Measurements from ENCODE around the gene POLR3B.
"Not testable (repeated sequence)": the region's sequence is repeated elsewhere in the genome, so short reads cannot be mapped to it uniquely, and the experiment has no call there.

POLR3B gene

GRCh38 chr12:106446419-106447092, 89.0 kb downstream of the POLR3B start:
- H3K27me3 ChIP-seq (ENCODE audit: control insufficient read depth in 2 of 2, insufficient read depth in 2 of 2, low read length in 2 of 2): no peaks in the 10 kb centered on the region
- H3K27ac ChIP-seq (ENCODE audit: low read depth in 2 of 2, low read length in 2 of 2): no peak overlapping the region
- H3K9ac ChIP-seq (ENCODE audit: low read depth in 1 of 2, low read length in 2 of 2): no peak overlapping the region
- H3K4me3 ChIP-seq (ENCODE audit: low read length in 2 of 2): no peak overlapping the region
- H3K9me3 ChIP-seq (ENCODE audit: control insufficient read depth in 2 of 2, low read length in 2 of 2): no peaks in the 10 kb centered on the region
- H3K4me1 ChIP-seq (ENCODE audit: control insufficient read depth in 2 of 2, insufficient read depth in 2 of 2, low read length in 2 of 2): no peaks in the 10 kb centered on the region
- H3K36me3 ChIP-seq (ENCODE audit: control insufficient read depth in 2 of 2, insufficient read depth in 2 of 2, low read length in 2 of 2): peaks cover 0 to 3% of the 10 kb centered on the region in 2 donors

GRCh38 chr12:106452309-106452708, 94.8 kb downstream of the POLR3B start:
- H3K9ac ChIP-seq (ENCODE audit: low read depth in 1 of 2, low read length in 2 of 2): no peak overlapping the region
- no peak overlapping the region for H3K4me3 ChIP-seq (ENCODE audit: low read length in 2 of 2)
- no peaks in the 10 kb centered on the region for H3K9me3 ChIP-seq (ENCODE audit: control insufficient read depth in 2 of 2, low read length in 2 of 2)
- H3K36me3 ChIP-seq (ENCODE audit: control insufficient read depth in 2 of 2, insufficient read depth in 2 of 2, low read length in 2 of 2): peaks cover 0 to 2% of the 10 kb centered on the region in 2 donors
- no peaks in the 10 kb centered on the region for H3K4me1 ChIP-seq (ENCODE audit: control insufficient read depth in 2 of 2, insufficient read depth in 2 of 2, low read length in 2 of 2)
- H3K27ac ChIP-seq (ENCODE audit: low read depth in 2 of 2, low read length in 2 of 2): no peak overlapping the region
- H3K27me3 ChIP-seq (ENCODE audit: control insufficient read depth in 2 of 2, insufficient read depth in 2 of 2, low read length in 2 of 2): no peaks in the 10 kb centered on the region

- Histone ChIP-seq H3K36me3 (ENCODE audit: control insufficient read depth in 2 of 2, insufficient read depth in 2 of 2, low read length in 2 of 2) (peaks cover 9 to 10% of the 10 kb centered on the region in 2 donors), H3K4me1 (ENCODE audit: control insufficient read depth in 2 of 2, insufficient read depth in 2 of 2, low read length in 2 of 2) (no peaks in the 10 kb centered on the region), H3K4me3 (ENCODE audit: low read length in 2 of 2) (no peak overlapping the region), H3K27ac (ENCODE audit: low read depth in 2 of 2, low read length in 2 of 2) (no peak overlapping the region), H3K9me3 (ENCODE audit: control insufficient read depth in 2 of 2, low read length in 2 of 2) (no peaks in the 10 kb centered on the region), H3K9ac (ENCODE audit: low read depth in 1 of 2, low read length in 2 of 2) (no peak overlapping the region), H3K27me3 (ENCODE audit: control insufficient read depth in 2 of 2, insufficient read depth in 2 of 2, low read length in 2 of 2) (no peaks in the 10 kb centered on the region)
Observed at GRCh38 chr12:106455111-106455510, 97.6 kb downstream of the POLR3B start.

DNA sequence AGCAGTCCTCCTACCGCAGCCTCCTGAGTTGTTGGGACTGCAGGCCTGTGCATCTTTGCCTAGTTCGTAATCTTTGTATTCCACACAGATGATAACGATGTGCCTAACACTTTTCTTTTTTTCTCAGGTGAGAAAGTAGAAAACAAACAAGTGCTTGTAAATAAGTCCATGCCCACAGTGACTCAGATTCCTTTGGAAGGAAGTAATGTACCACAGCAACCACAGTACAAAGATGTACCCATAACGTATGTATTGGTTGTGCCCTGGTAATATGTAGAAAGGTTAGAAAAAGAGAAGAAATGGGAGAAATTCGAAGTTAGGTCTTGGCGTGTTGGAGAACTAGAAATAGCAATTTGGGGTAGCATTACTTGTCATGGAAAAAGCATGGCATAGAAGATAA, 101.6 kb downstream of the POLR3B start:
- Histone ChIP-seq H3K4me3 (ENCODE audit: low read length in 2 of 2) (no peak overlapping the region), H3K27ac (ENCODE audit: low read depth in 2 of 2, low read length in 2 of 2) (no peak overlapping the region), H3K9ac (ENCODE audit: low read depth in 1 of 2, low read length in 2 of 2) (no peak overlapping the region), H3K4me1 (ENCODE audit: control insufficient read depth in 2 of 2, insufficient read depth in 2 of 2, low read length in 2 of 2) (no peaks in the 10 kb centered on the region), H3K9me3 (ENCODE audit: control insufficient read depth in 2 of 2, low read length in 2 of 2) (no peaks in the 10 kb centered on the region), H3K27me3 (ENCODE audit: control insufficient read depth in 2 of 2, insufficient read depth in 2 of 2, low read length in 2 of 2) (no peaks in the 10 kb centered on the region), H3K36me3 (ENCODE audit: control insufficient read depth in 2 of 2, insufficient read depth in 2 of 2, low read length in 2 of 2) (peaks cover 14 to 19% of the 10 kb centered on the region in 2 donors)

GRCh38 chr12:106459534-106459933, 102.0 kb downstream of the POLR3B start:
- Histone ChIP-seq H3K9ac (ENCODE audit: low read depth in 1 of 2, low read length in 2 of 2) (no peak overlapping the region), H3K27me3 (ENCODE audit: control insufficient read depth in 2 of 2, insufficient read depth in 2 of 2, low read length in 2 of 2) (no peaks in the 10 kb centered on the region), H3K4me3 (ENCODE audit: low read length in 2 of 2) (no peak overlapping the region), H3K36me3 (ENCODE audit: control insufficient read depth in 2 of 2, insufficient read depth in 2 of 2, low read length in 2 of 2) (peaks cover 14 to 19% of the 10 kb centered on the region in 2 donors), H3K27ac (ENCODE audit: low read depth in 2 of 2, low read length in 2 of 2) (no peak overlapping the region), H3K9me3 (ENCODE audit: control insufficient read depth in 2 of 2, low read length in 2 of 2) (no peaks in the 10 kb centered on the region), H3K4me1 (ENCODE audit: control insufficient read depth in 2 of 2, insufficient read depth in 2 of 2, low read length in 2 of 2) (no peaks in the 10 kb centered on the region)

GRCh38 chr12:106461730-106462129, 104.2 kb downstream of the POLR3B start:
- Histone ChIP-seq H3K4me1 (ENCODE audit: control insufficient read depth in 2 of 2, insufficient read depth in 2 of 2, low read length in 2 of 2) (no peaks in the 10 kb centered on the region), H3K4me3 (ENCODE audit: low read length in 2 of 2) (no peak overlapping the region), H3K9ac (ENCODE audit: low read depth in 1 of 2, low read length in 2 of 2) (no peak overlapping the region), H3K36me3 (ENCODE audit: control insufficient read depth in 2 of 2, insufficient read depth in 2 of 2, low read length in 2 of 2) (peaks cover 14 to 19% of the 10 kb centered on the region in 2 donors), H3K27ac (ENCODE audit: low read depth in 2 of 2, low read length in 2 of 2) (no peak overlapping the region), H3K9me3 (ENCODE audit: control insufficient read depth in 2 of 2, low read length in 2 of 2) (no peaks in the 10 kb centered on the region), H3K27me3 (ENCODE audit: control insufficient read depth in 2 of 2, insufficient read depth in 2 of 2, low read length in 2 of 2) (no peaks in the 10 kb centered on the region)

- H3K4me1 ChIP-seq (ENCODE audit: control insufficient read depth in 2 of 2, insufficient read depth in 2 of 2, low read length in 2 of 2); H3K4me3 ChIP-seq (ENCODE audit: low read length in 2 of 2); H3K27me3 ChIP-seq (ENCODE audit: control insufficient read depth in 2 of 2, insufficient read depth in 2 of 2, low read length in 2 of 2); H3K9me3 ChIP-seq (ENCODE audit: control insufficient read depth in 2 of 2, low read length in 2 of 2); H3K36me3 ChIP-seq (ENCODE audit: control insufficient read depth in 2 of 2, insufficient read depth in 2 of 2, low read length in 2 of 2); H3K9ac ChIP-seq (ENCODE audit: low read depth in 1 of 2, low read length in 2 of 2); H3K27ac ChIP-seq (ENCODE audit: low read depth in 2 of 2, low read length in 2 of 2): not testable (repeated sequence)
Observed at GRCh38 chr12:106465605-106466004, 108.1 kb downstream of the POLR3B start.

DNA sequence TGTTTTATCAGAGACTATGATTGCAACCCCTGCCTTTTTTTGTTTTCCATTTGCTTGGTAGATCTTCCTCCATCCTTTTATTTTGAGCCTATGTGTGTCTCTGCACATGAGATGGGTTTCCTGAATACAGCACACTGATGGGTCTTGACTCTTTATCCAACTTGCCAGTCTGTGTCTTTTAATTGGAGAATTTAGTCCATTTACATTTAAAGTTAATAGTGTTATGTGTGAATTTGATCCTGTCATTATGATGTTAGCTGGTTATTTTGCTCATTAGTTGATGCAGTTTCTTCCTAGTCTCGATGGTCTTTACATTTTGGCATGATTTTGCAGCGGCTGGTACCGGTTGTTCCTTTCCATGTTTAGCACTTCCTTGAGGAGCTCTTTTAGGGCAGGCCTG, 118.1 kb downstream of the POLR3B start:
- not testable (repeated sequence) for H3K27me3 ChIP-seq (ENCODE audit: control insufficient read depth in 2 of 2, insufficient read depth in 2 of 2, low read length in 2 of 2); H3K4me1 ChIP-seq (ENCODE audit: control insufficient read depth in 2 of 2, insufficient read depth in 2 of 2, low read length in 2 of 2); H3K4me3 ChIP-seq (ENCODE audit: low read length in 2 of 2)

DNA sequence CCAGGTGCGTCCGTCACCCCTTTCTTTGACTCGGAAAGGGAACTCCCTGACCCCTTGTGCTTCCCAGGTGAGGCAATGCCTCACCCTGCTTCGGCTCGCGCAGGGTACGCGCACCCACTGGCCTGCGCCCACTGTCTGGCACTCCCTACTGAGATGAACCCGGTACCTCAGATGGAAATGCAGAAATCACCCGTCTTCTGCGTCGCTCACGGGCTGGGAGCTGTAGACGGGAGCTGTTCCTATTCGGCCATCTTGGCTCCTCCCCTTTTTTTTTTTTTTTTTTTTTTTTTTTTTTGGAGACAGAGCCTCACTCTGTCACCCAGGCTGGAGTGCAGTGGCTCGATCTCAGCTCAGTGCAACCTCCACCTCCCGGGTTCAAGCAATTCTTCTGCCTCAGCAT, 120.1 kb downstream of the POLR3B start:
- H3K4me1 ChIP-seq (ENCODE audit: control insufficient read depth in 2 of 2, insufficient read depth in 2 of 2, low read length in 2 of 2); H3K36me3 ChIP-seq (ENCODE audit: control insufficient read depth in 2 of 2, insufficient read depth in 2 of 2, low read length in 2 of 2); H3K9ac ChIP-seq (ENCODE audit: low read depth in 1 of 2, low read length in 2 of 2); H3K9me3 ChIP-seq (ENCODE audit: control insufficient read depth in 2 of 2, low read length in 2 of 2); H3K4me3 ChIP-seq (ENCODE audit: low read length in 2 of 2); H3K27me3 ChIP-seq (ENCODE audit: control insufficient read depth in 2 of 2, insufficient read depth in 2 of 2, low read length in 2 of 2); H3K27ac ChIP-seq (ENCODE audit: low read depth in 2 of 2, low read length in 2 of 2): not testable (repeated sequence)

More for the DNA sequence above, 118.1 kb downstream of the POLR3B start:
- H3K9ac ChIP-seq (ENCODE audit: low read depth in 1 of 2, low read length in 2 of 2); H3K36me3 ChIP-seq (ENCODE audit: control insufficient read depth in 2 of 2, insufficient read depth in 2 of 2, low read length in 2 of 2); H3K27ac ChIP-seq (ENCODE audit: low read depth in 2 of 2, low read length in 2 of 2); H3K9me3 ChIP-seq (ENCODE audit: control insufficient read depth in 2 of 2, low read length in 2 of 2): not testable (repeated sequence)

GRCh38 chr12:106480251-106480650, 122.7 kb downstream of the POLR3B start:
- no peaks in the 10 kb centered on the region for H3K27me3 ChIP-seq (ENCODE audit: control insufficient read depth in 2 of 2, insufficient read depth in 2 of 2, low read length in 2 of 2)
- H3K4me3 ChIP-seq (ENCODE audit: low read length in 2 of 2): no peak overlapping the region
- no peak overlapping the region for H3K27ac ChIP-seq (ENCODE audit: low read depth in 2 of 2, low read length in 2 of 2)
- no peaks in the 10 kb centered on the region for H3K4me1 ChIP-seq (ENCODE audit: control insufficient read depth in 2 of 2, insufficient read depth in 2 of 2, low read length in 2 of 2)
- H3K9me3 ChIP-seq (ENCODE audit: control insufficient read depth in 2 of 2, low read length in 2 of 2): no peaks in the 10 kb centered on the region
- H3K36me3 ChIP-seq (ENCODE audit: control insufficient read depth in 2 of 2, insufficient read depth in 2 of 2, low read length in 2 of 2): no peaks in the 10 kb centered on the region
- H3K9ac ChIP-seq (ENCODE audit: low read depth in 1 of 2, low read length in 2 of 2): no peak overlapping the region

DNA sequence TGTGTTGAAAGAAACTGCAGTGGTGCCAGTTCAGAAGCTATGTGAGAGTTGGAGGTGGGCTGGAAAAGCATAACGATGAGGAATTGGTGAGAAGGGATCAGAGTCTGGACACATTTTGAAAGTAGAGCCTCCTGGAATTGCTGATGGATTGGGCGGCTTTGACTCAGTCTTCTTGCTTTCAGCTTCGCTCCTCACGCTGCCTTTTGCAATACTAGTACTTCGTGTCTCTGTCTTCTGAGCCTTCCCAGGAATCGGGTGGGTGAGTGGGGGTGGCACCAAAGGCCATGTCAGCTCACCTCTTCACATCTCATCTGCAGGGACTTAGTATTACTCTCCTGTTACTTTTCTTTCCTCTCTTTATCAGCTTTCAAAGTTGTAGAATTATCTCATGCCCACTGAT, 123.7 kb downstream of the POLR3B start:
- no peaks in the 10 kb centered on the region for H3K4me1 ChIP-seq (ENCODE audit: control insufficient read depth in 2 of 2, insufficient read depth in 2 of 2, low read length in 2 of 2)
- no peaks in the 10 kb centered on the region for H3K36me3 ChIP-seq (ENCODE audit: control insufficient read depth in 2 of 2, insufficient read depth in 2 of 2, low read length in 2 of 2)
- H3K27ac ChIP-seq (ENCODE audit: low read depth in 2 of 2, low read length in 2 of 2): no peak overlapping the region
- no peak overlapping the region for H3K4me3 ChIP-seq (ENCODE audit: low read length in 2 of 2)
- H3K9me3 ChIP-seq (ENCODE audit: control insufficient read depth in 2 of 2, low read length in 2 of 2): no peaks in the 10 kb centered on the region
- no peak overlapping the region for H3K9ac ChIP-seq (ENCODE audit: low read depth in 1 of 2, low read length in 2 of 2)
- no peaks in the 10 kb centered on the region for H3K27me3 ChIP-seq (ENCODE audit: control insufficient read depth in 2 of 2, insufficient read depth in 2 of 2, low read length in 2 of 2)
